HL-60 (cell line): ENCODE results near the gene WDCP.
A peak's percentile ranks its signal among the peaks of the same experiment; 100 is the strongest.

ENCODE experiments used
- DNase-seq, 2 experiments: peaks; one replicate each; pipeline ENCODE4 v3.0.0-alpha.2; 2010 to 2020; ENCODE audit warnings: low read depth in 1 of 2, low spot score in 1 of 2
- H3K27ac ChIP-seq: fragments of 250-450 bp; sonication (Bioruptor Pico); replicated peaks from 2 replicates; pipeline ENCODE4 v1.5.1; 2020; ENCODE audit warnings: mild to moderate bottlenecking, moderate library complexity
- H3K27me3 ChIP-seq: fragments of 250-450 bp; sonication (Bioruptor Pico); 2 replicates; pipeline ENCODE4 v1.5.1; 2021; ENCODE audit warnings: mild to moderate bottlenecking, moderate library complexity; ENCODE audit not compliant: insufficient read depth, poor library complexity, severe bottlenecking
- H3K4me3 ChIP-seq: replicated peaks from 2 replicates; pipeline ENCODE4 v1.5.1; 2011; ENCODE audit warnings: mild to moderate bottlenecking, control low read depth, low read length; ENCODE audit not compliant: insufficient read depth
- GABPA ChIP-seq: IDR thresholded peaks from 2 replicates; pipeline ENCODE4 v1.6.1; 2012; ENCODE audit warnings: low read depth
- POLR2AphosphoS5 ChIP-seq: IDR thresholded peaks from 2 replicates; pipeline ENCODE4 v1.6.1; 2012; ENCODE audit warnings: low read depth
- SPI1 ChIP-seq: IDR thresholded peaks from 2 replicates; pipeline ENCODE4 v1.6.1; 2012; ENCODE audit warnings: low read depth, mild to moderate bottlenecking, borderline replicate concordance
- TF ChIP-seq, protein P1 (sequence below): IDR thresholded peaks from one replicate; pipeline ENCODE4 v1.5.1; 2011; ENCODE audit warnings: low read length, control low read depth, inconsistent platforms; ENCODE audit not compliant: insufficient read depth
- TF ChIP-seq, protein P2 (sequence below): IDR thresholded peaks from 2 replicates; pipeline ENCODE4 v1.6.1; 2012; ENCODE audit warnings: low read depth; ENCODE audit not compliant: insufficient replicate concordance

WDCP gene

DNA sequence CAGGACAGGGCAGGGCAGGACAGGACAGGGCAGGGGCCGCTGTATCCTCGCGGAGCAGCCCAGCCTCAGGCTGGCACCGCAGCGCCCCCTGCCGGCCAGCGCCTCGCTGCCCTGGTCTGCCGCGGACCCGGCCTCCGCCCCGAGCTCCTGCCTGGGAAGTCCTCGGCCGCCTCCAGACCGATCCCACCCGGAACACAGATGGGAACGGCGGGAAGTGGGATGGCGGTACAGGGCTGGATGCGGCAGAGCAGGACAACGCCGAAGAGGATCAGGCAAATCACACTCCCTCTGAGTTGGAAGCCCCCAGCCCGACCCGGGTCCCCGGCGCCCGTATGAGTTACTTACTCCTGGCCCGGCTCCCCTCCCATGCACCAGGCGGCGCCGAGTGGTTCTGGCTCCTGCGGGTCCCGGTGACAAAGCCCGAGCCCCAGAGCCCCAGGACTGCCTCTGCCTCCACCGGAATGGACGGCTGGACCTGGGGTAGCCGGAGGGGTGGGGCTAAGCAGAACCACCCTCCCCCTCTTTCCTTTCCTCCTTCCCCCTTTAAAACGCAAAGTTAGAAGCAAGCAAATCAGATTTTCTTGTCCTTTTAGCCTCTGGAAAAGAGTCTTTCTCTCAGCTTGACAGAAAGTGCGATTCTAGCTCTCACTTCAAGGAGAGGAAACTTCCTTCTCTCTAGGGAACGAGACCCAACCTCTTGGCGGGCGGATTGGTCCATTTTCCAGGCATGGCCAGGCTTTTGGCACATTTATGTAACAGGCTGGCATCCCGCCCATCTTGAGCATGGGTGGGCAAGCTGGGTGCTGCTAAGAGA is 37.4 kb upstream of the WDCP start, which contains the start of gene TP53I3:
TP53I3 (minus strand) TSS at position 449 of the 814 bp plus-strand sequence. CDS start 508 bp downstream, outside the sequence.
- Histone ChIP-seq H3K4me3 (peak within 1 kb of the TSS; percentile 55), H3K27me3 (no peaks in the 10 kb centered on the region), H3K27ac (peak within 1 kb of the TSS; percentile 64)
- TF ChIP-seq POLR2AphosphoS5 (peak; percentile 43; the same call in 1 of the 2 replicates), SPI1 (no peak), GABPA (no peak)
- TF ChIP-seq, protein P1, sequence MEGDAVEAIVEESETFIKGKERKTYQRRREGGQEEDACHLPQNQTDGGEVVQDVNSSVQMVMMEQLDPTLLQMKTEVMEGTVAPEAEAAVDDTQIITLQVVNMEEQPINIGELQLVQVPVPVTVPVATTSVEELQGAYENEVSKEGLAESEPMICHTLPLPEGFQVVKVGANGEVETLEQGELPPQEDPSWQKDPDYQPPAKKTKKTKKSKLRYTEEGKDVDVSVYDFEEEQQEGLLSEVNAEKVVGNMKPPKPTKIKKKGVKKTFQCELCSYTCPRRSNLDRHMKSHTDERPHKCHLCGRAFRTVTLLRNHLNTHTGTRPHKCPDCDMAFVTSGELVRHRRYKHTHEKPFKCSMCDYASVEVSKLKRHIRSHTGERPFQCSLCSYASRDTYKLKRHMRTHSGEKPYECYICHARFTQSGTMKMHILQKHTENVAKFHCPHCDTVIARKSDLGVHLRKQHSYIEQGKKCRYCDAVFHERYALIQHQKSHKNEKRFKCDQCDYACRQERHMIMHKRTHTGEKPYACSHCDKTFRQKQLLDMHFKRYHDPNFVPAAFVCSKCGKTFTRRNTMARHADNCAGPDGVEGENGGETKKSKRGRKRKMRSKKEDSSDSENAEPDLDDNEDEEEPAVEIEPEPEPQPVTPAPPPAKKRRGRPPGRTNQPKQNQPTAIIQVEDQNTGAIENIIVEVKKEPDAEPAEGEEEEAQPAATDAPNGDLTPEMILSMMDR: peak; percentile 54
- TF ChIP-seq, protein P2, sequence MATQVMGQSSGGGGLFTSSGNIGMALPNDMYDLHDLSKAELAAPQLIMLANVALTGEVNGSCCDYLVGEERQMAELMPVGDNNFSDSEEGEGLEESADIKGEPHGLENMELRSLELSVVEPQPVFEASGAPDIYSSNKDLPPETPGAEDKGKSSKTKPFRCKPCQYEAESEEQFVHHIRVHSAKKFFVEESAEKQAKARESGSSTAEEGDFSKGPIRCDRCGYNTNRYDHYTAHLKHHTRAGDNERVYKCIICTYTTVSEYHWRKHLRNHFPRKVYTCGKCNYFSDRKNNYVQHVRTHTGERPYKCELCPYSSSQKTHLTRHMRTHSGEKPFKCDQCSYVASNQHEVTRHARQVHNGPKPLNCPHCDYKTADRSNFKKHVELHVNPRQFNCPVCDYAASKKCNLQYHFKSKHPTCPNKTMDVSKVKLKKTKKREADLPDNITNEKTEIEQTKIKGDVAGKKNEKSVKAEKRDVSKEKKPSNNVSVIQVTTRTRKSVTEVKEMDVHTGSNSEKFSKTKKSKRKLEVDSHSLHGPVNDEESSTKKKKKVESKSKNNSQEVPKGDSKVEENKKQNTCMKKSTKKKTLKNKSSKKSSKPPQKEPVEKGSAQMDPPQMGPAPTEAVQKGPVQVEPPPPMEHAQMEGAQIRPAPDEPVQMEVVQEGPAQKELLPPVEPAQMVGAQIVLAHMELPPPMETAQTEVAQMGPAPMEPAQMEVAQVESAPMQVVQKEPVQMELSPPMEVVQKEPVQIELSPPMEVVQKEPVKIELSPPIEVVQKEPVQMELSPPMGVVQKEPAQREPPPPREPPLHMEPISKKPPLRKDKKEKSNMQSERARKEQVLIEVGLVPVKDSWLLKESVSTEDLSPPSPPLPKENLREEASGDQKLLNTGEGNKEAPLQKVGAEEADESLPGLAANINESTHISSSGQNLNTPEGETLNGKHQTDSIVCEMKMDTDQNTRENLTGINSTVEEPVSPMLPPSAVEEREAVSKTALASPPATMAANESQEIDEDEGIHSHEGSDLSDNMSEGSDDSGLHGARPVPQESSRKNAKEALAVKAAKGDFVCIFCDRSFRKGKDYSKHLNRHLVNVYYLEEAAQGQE: no peak
- peak; percentile 71 to 72 for DNase-seq

DNA sequence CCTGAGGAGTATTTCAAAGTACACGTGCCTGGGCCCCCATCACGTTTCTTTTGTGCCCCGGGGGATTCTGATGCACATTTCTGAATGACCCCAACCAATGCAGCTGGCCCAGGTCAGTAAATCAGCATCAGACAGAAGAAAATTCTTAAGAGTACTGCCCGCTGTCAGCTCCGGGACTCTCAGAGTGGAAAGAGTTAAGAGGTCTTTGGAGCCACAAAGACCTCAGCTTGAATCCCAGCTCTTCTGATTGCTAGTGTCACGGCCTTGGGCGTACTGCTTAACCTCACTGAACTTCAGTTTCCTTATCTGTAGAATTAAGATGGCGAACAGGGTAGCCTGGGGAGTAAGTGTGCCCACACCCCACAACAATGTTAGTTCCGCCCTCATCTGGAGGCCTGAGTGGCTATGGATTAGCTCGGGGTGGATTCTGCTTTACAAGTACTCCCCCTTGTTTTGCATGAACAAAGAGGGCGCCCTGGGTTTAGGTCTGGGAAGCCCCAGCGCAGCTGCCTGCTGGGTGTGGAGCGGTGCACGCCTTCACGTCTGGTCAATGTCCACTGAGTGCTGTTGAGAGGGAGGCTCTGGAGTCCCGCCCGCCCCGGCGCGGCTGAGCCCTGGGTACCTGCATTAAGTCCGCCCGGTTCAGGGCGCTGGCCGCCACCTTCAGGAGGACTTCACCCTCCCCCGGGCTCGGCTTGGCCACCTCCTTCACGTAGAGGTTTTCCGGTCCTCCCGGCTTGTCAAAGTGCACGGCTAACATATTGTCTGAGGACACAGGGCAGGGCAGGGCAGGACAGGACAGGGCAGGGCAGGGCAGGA is 36.6 kb upstream of the WDCP start:
- peak; percentile 52 to 88 for DNase-seq
- TF ChIP-seq, protein P2: no peak
- TF ChIP-seq GABPA (no peak), SPI1 (no peak), POLR2AphosphoS5 (no peak)
- TF ChIP-seq, protein P1: no peak

DNA sequence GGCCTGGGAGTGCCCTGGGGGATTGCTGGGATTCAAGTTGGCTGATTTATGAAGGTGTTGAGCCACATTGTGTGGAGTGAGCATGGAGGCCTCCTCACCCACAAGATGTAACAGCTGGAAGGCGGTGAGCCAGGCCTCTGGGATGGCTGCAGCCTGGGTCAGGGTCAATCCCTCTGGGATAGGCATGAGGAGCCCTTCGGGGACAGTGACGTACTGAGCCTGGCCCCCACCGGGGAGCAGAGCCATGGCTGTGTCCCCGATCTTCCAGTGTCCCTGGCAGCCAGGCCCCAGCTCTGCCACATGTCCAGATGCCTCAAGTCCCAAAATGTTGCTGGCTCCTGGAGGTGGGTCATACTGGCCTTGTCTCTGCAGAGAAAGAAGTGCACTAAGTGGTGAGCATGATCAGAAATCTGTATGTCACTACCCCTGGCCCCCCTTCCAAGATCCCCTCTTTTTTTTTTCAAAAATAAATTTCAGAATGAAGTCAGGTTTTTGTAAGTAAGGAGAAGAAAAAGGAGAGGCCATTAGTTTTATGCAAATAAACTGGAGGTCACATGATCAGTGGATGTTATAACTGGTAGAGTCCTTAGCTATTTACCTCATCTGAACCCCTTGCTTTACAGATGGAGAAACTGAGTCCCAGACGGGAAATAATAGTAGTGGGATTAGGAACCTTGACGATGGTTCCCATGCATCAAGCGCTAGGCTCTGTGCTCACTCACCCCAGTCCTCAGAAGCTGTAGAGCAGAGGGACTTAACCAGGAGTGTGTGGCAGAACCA is 35.8 kb upstream of the WDCP start:
- Histone ChIP-seq H3K27me3 (no peaks in the 10 kb centered on the region), H3K4me3 (no peak overlapping the region), H3K27ac (peak overlapping the region; percentile 64)
- no peak for DNase-seq
- TF ChIP-seq GABPA (no peak), POLR2AphosphoS5 (no peak)
- TF ChIP-seq, protein P1: no peak

More for the DNA sequence above, 36.6 kb upstream of the WDCP start:
- H3K4me3 ChIP-seq: peak overlapping the region; percentile 55
- peak overlapping the region; percentile 64 for H3K27ac ChIP-seq
- H3K27me3 ChIP-seq: no peaks in the 10 kb centered on the region
